Peyer's patch (tissue), 4 donors: ENCODE measurements around the gene PSPC1.

ENCODE experiments used
- POLR2A ChIP-seq, 2 donors: fragments of 450-650 bp; IDR thresholded peaks; one replicate each; pipeline ENCODE4 v1.5.1; 2017; ENCODE audit warnings: antibody characterized with exemption in 2 of 2, mild to moderate bottlenecking in 2 of 2, moderate library complexity in 2 of 2
- TF ChIP-seq, protein P1 (sequence below), 6 experiments: fragments of 450-650 bp in 4 of 6; fragments of 200-600 bp in 2 of 6; sonication (generic) in 1 of 6; IDR thresholded peaks; one replicate each; pipeline ENCODE4 v1.5.1; 2017 to 2019; ENCODE audit warnings: antibody characterized with exemption in 6 of 6, mild to moderate bottlenecking in 3 of 6, moderate library complexity in 1 of 6

DNA sequence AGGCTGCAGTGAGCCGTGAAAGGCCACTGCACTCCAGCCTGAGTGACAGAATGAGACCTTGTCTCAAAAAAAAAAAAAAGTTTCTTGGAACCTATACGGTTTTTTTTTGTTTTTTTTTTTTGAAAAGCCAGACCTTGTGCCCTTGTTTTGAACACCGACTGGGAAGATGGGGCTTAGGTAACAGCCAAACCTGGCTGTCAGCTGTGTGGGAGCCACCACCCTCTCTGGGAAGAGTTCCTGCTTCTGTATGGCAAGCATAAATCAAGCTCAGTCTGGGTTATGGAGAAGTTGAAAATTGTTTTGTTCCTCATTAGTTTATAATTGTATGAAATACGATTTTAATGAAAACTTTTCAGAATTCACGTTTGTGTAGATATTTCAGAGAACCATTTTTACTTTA lies 109.8 kb downstream of the PSPC1 start:
- TF ChIP-seq POLR2A (IDR thresholded peaks at IDR 0.05), result no peak
- TF ChIP-seq, protein P1, sequence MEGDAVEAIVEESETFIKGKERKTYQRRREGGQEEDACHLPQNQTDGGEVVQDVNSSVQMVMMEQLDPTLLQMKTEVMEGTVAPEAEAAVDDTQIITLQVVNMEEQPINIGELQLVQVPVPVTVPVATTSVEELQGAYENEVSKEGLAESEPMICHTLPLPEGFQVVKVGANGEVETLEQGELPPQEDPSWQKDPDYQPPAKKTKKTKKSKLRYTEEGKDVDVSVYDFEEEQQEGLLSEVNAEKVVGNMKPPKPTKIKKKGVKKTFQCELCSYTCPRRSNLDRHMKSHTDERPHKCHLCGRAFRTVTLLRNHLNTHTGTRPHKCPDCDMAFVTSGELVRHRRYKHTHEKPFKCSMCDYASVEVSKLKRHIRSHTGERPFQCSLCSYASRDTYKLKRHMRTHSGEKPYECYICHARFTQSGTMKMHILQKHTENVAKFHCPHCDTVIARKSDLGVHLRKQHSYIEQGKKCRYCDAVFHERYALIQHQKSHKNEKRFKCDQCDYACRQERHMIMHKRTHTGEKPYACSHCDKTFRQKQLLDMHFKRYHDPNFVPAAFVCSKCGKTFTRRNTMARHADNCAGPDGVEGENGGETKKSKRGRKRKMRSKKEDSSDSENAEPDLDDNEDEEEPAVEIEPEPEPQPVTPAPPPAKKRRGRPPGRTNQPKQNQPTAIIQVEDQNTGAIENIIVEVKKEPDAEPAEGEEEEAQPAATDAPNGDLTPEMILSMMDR (IDR thresholded peaks at IDR 0.05), result no peak
